Activated CD4-positive, alpha-beta T cell treated with anti-CD3 and anti-CD28 coated beads, Interleukin-2, amount 50 U/mL, for 1 hour (primary cell): ENCODE data around the gene EPB41L2.
"Not testable (repeated sequence)": the region's sequence is repeated elsewhere in the genome, so short reads cannot be mapped to it uniquely, and the experiment has no call there.

Experiments
- DNase-seq: peaks from one replicate; pipeline ENCODE4 v3.0.0-alpha.2; 2020

EPB41L2 gene

GRCh38 chr6:130937942-130938604, 125.0 kb downstream of the EPB41L2 start:
- DNase-seq = no peak

GRCh38 chr6:130936933-130937332, 126.1 kb downstream of the EPB41L2 start:
- DNase-seq = no peak

GRCh38 chr6:130935978-130936377, 127.1 kb downstream of the EPB41L2 start:
- DNase-seq = no peak

- DNase-seq = no peak
These were observed 128.0 kb downstream of the EPB41L2 start for GRCh38 chr6:130934848-130935585.

- no peak for DNase-seq
These were observed 129.3 kb downstream of the EPB41L2 start for GRCh38 chr6:130933712-130934200.

GRCh38 chr6:130932921-130933320, 130.1 kb downstream of the EPB41L2 start:
- DNase-seq = no peak

- no peak for DNase-seq
These were observed 130.6 kb downstream of the EPB41L2 start for GRCh38 chr6:130932438-130932837.

GRCh38 chr6:130931683-130932082, 131.4 kb downstream of the EPB41L2 start:
- DNase-seq = no peak

- DNase-seq = no peak
These were observed 133.9 kb downstream of the EPB41L2 start for GRCh38 chr6:130929036-130929678.

- DNase-seq = no peak
These were observed 134.7 kb downstream of the EPB41L2 start for GRCh38 chr6:130928158-130928912.

- no peak for DNase-seq
These were observed 135.7 kb downstream of the EPB41L2 start for GRCh38 chr6:130927305-130927704.

GRCh38 chr6:130923350-130923749, 139.7 kb downstream of the EPB41L2 start:
- no peak for DNase-seq

GRCh38 chr6:130922922-130923321, 140.1 kb downstream of the EPB41L2 start:
- no peak for DNase-seq

- no peak for DNase-seq
These were observed 142.1 kb downstream of the EPB41L2 start for GRCh38 chr6:130920969-130921368.

- no peak for DNase-seq
These were observed 144.9 kb downstream of the EPB41L2 start for GRCh38 chr6:130918171-130918570.

- DNase-seq = not testable (repeated sequence)
These were observed 147.4 kb downstream of the EPB41L2 start for GRCh38 chr6:130915606-130916005.

- no peak for DNase-seq
These were observed 149.9 kb downstream of the EPB41L2 start for GRCh38 chr6:130913120-130913519.

- DNase-seq = no peak
These were observed 150.6 kb downstream of the EPB41L2 start for GRCh38 chr6:130912434-130912833.

- no peak for DNase-seq
These were observed 154.1 kb downstream of the EPB41L2 start for GRCh38 chr6:130908958-130909357.

- DNase-seq = no peak
These were observed 154.9 kb downstream of the EPB41L2 start for GRCh38 chr6:130908188-130908587.

- DNase-seq = no peak
These were observed 155.4 kb downstream of the EPB41L2 start for GRCh38 chr6:130907687-130908086.

- DNase-seq = no peak
These were observed 156.2 kb downstream of the EPB41L2 start for GRCh38 chr6:130906736-130907381.

- DNase-seq = no peak
These were observed 159.4 kb downstream of the EPB41L2 start for GRCh38 chr6:130903602-130904001.
